Lung (tissue), 12 donors: ENCODE results near the gene ABCC5. TPM values are rescaled to one million over a fixed set of nuclear protein-coding genes. Genes with fewer than 3 reads are reported as not detected.

ENCODE experiments used
- ATAC-seq: fragments of 200-7000 bp; cut with Tn5 transposase; one replicate; pipeline ENCODE4 v1.9.1; 2020; ENCODE audit warnings: moderate number of reproducible peaks; ENCODE audit not compliant: insufficient read depth, low FRiP score
- DNase-seq, 3 donors: peaks; one replicate each; pipeline ENCODE4 v3.0.0-alpha.2; 2013 to 2017
- H3K27ac ChIP-seq, 2 donors: one replicate each; pipeline ENCODE4 v1.5.1; 2013; ENCODE audit warnings: mild to moderate bottlenecking in 2 of 2, moderate library complexity in 2 of 2, control low read depth in 1 of 2, inconsistent platforms in 1 of 2, low read depth in 1 of 2, low read length in 1 of 2
- H3K27me3 ChIP-seq, 3 donors: one replicate each; pipeline ENCODE4 v1.5.1; 2013; ENCODE audit warnings: low read length in 2 of 3; ENCODE audit not compliant: control insufficient read depth in 3 of 3, insufficient read depth in 3 of 3
- H3K36me3 ChIP-seq, 4 donors: one replicate each; pipeline ENCODE4 v1.5.1; 2013; ENCODE audit warnings: low read length in 4 of 4, mild to moderate bottlenecking in 1 of 4, moderate library complexity in 1 of 4; ENCODE audit not compliant: control insufficient read depth in 4 of 4, insufficient read depth in 4 of 4
- H3K4me1 ChIP-seq, 5 donors: one replicate each; pipeline ENCODE4 v1.5.1; 2013; ENCODE audit warnings: low read length in 5 of 5, mild to moderate bottlenecking in 2 of 5, moderate library complexity in 1 of 5; ENCODE audit not compliant: control insufficient read depth in 5 of 5, insufficient read depth in 5 of 5
- H3K4me3 ChIP-seq: one replicate; pipeline ENCODE4 v1.5.1; 2013; ENCODE audit warnings: mild to moderate bottlenecking, control low read depth, moderate library complexity
- H3K9ac ChIP-seq, 2 donors: one replicate each; pipeline ENCODE4 v1.5.1; 2013; ENCODE audit warnings: low read length in 2 of 2, control low read depth in 1 of 2; ENCODE audit not compliant: insufficient read depth in 1 of 2
- H3K9me3 ChIP-seq, 4 donors: one replicate each; pipeline ENCODE4 v1.5.1; 2013; ENCODE audit warnings: low read length in 3 of 4, mild to moderate bottlenecking in 1 of 4, moderate library complexity in 1 of 4; ENCODE audit not compliant: control insufficient read depth in 4 of 4, insufficient read depth in 3 of 4
- CTCF ChIP-seq: IDR thresholded peaks from 2 replicates; pipeline ENCODE4 v1.5.1; 2012; ENCODE audit warnings: mild to moderate bottlenecking; ENCODE audit errors: control extremely low read depth, extremely low read depth
- WGBS, 2 donors: extraction: QIAGEN DNeasy Blood & Tissue Kit; methylation state at CpG; one replicate each; pipeline ENCODE4 v1.1.7; 2013; 5-methylcytosine and 5-hydroxymethylcytosine counted together
- polyA plus RNA-seq, 2 donors: library from polyadenylated mRNA; stranded (reverse); fragments of 200-250 nt; gene quantifications; one replicate each; pipeline ENCODE4 v1.2.1, GENCODE V29; 2013
- total RNA-seq, 2 donors: library from RNA; depleted of rRNA in 1 of 2; stranded (reverse); fragments of >200 nt in 1 of 2; gene quantifications; one replicate each; pipeline ENCODE4 v1.2.1, GENCODE V29; 2014 to 2021
- donor health status: control.
- donor health status: control.
- donor health status: Bipolar disorder and iron deficiency.
- donor health status: healthy.
- donor health status: DM: yes; HTN: yes; CAD: no.

The ABCC5 gene
- total and polyA plus RNA-seq, 4 donors = 12.1 to 78.1 (median 21.0) TPM

DNA sequence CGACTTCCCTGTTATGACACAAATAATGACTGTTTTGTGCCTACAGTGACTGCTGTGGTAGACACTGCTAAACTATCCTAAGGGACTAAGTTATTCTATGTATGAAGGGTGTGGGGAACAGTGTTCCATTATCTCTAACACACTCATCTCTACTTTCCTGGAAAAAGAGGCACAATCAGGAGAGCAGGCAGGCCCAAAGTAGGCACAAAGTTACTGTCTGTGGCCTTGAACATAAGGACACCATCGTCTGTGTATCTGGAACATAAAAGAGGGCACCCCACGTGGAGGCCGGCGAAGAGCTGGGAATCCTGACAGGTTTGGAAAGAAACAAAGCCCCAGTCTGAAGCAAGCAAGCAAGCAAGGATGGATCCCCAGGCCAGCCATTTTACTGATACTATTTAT is 1.5 kb downstream of the ABCC5 start:
- no peak overlapping the region for H3K4me3 ChIP-seq
- no peak for TF ChIP-seq CTCF
- no peak for DNase-seq
- peaks cover 0 to 2% (median under 1%) of the 10 kb centered on the region in 4 donors for H3K9me3 ChIP-seq
- peaks cover 3 to 15% (median 7%) of the 10 kb centered on the region in 4 donors for H3K36me3 ChIP-seq
- no peak overlapping the region for H3K9ac ChIP-seq
- no peak for ATAC-seq
- no peaks in the 10 kb centered on the region for H3K27me3 ChIP-seq
- 82 to 83% methylated on average over 5 of the region's 5 CpGs for WGBS, 2 donors
- peak overlapping the region in 1 of 2 donors; percentile 84 for H3K27ac ChIP-seq
- peaks cover 4 to 19% (median 12%) of the 10 kb centered on the region in 5 donors for H3K4me1 ChIP-seq

DNA sequence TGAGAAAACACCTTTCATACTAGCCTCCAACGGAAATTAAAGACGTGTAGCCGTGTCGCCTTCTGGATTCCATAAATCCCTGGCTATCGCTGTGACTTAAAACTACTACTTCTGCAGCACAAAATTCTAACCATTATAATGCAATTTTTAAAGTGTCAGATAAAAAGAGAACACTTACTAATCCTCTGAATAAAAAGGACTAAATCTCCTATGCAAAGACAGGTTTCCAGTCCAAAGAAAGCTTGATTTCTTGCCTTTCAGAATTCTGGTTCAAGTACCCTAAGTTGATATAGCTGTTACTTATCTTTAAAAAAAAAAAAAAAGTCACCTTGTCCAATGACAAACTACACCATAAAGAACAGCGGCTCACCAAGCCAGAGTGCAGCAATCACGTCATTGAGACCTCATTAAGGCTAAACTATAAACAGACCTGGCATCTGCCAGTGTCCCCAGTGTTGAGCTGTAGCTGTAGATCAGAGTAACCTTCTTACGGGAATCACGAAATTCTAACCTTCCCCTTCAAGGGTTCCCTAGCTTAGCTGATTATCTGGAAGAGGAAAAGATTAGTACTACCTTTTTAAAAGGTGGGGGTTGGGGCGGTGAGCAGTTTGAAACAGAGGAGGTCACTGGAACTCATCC is 2.2 kb downstream of the ABCC5 start:
- H3K4me1 ChIP-seq = peaks cover 4 to 19% (median 12%) of the 10 kb centered on the region in 5 donors
- no peaks in the 10 kb centered on the region for H3K27me3 ChIP-seq
- TF ChIP-seq CTCF = no peak
- 79 to 89% methylated on average over 10 of the region's 10 CpGs for WGBS, 2 donors
- H3K9ac ChIP-seq = peak overlapping the region in 1 of 2 donors; percentile 37
- H3K36me3 ChIP-seq = peaks cover 3 to 15% (median 7%) of the 10 kb centered on the region in 4 donors
- H3K4me3 ChIP-seq = no peak overlapping the region
- H3K9me3 ChIP-seq = peaks cover 0 to 2% (median under 1%) of the 10 kb centered on the region in 4 donors
- ATAC-seq (no peak), DNase-seq (peak; percentile 18 to 47 (median 41))
- peak overlapping the region in 1 of 2 donors; percentile 84 for H3K27ac ChIP-seq

DNA sequence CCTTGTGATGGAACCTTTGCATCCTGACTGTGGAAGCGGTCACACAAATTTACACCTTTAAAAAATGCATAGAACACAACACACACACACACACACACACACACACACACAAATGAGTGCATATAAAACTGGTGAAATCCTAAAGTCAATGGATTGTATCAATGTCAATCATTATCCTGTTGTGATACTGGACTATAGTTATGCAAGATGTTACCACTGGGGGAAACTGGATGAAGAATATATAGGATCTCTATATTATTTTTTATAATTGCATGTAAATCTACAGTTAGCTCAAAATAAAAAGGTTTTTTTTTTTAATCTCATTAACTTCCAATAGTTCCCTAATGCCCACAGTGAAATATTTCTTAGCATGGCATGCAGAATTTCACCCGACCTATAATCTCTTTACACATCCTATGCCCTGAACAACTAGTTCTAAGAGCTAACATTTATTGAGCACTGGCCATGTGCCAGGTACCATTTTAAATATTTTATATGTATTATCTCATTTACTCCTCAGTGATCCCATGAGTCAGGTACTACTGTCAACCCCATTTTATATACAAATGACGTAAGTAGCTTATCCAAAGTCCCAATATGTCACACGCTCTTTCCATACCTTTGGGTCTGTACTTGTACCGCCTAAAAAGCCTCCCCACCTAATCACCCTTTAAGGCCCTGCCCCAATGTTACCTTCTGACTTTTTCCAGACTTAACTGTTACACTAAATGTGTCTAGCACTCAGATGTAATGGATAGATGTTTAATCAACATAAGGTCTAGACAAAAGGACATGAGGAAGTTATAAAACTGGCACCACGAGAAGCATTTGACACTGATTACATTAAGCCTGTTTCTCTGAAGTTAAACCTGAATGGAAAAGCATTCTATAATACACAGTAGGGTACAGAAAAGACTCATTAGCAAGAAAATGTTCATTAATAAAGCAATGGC is 5.5 kb downstream of the ABCC5 start:
- no peak for TF ChIP-seq CTCF
- DNase-seq = no peak
- peaks cover 4 to 15% (median 7%) of the 10 kb centered on the region in 4 donors for H3K36me3 ChIP-seq

More for the DNA sequence above, 5.5 kb downstream of the ABCC5 start:
- H3K27ac ChIP-seq = peak overlapping the region in 1 of 2 donors; percentile 3
- H3K9me3 ChIP-seq = peaks cover 0 to 2% (median under 1%) of the 10 kb centered on the region in 4 donors
- ATAC-seq = no peak
- H3K4me1 ChIP-seq = peaks cover 4 to 19% (median 15%) of the 10 kb centered on the region in 5 donors
- no peak overlapping the region for H3K9ac ChIP-seq
- 87 to 93% methylated on average over 6 of the region's 6 CpGs for WGBS, 2 donors
- no peak overlapping the region for H3K4me3 ChIP-seq
- no peaks in the 10 kb centered on the region for H3K27me3 ChIP-seq
